Neuronal stem cell (in vitro differentiated cells): ENCODE results near the gene TMEM82.

Source experiments
- DNase-seq: peaks from one replicate; pipeline ENCODE4 v3.0.0-alpha.2; 2013; ENCODE audit warnings: low spot score
- H2AFZ ChIP-seq: one replicate; pipeline ENCODE4 v1.6.1; 2013; ENCODE audit warnings: mild to moderate bottlenecking, low read length, inconsistent platforms
- H2AK5ac ChIP-seq: 2 replicates; pipeline ENCODE4 v1.6.1; 2013; ENCODE audit warnings: low read depth, mild to moderate bottlenecking, inconsistent platforms, low read length, moderate library complexity, mixed read lengths
- H2BK120ac ChIP-seq: 2 replicates; pipeline ENCODE4 v1.6.1; 2013; ENCODE audit warnings: low read depth, mild to moderate bottlenecking, inconsistent platforms, low read length, moderate library complexity, mixed read lengths
- H2BK12ac ChIP-seq: one replicate; pipeline ENCODE4 v1.6.1; 2013; ENCODE audit warnings: low read length, inconsistent platforms
- H2BK15ac ChIP-seq: 2 replicates; pipeline ENCODE4 v1.6.1; 2013; ENCODE audit warnings: mild to moderate bottlenecking, low read length, inconsistent platforms, mixed read lengths
- H2BK5ac ChIP-seq: one replicate; pipeline ENCODE4 v1.6.1; 2013; ENCODE audit warnings: inconsistent platforms, mild to moderate bottlenecking, low read length, moderate library complexity
- H3K14ac ChIP-seq: one replicate; pipeline ENCODE4 v1.6.1; 2013; ENCODE audit warnings: low read length, inconsistent platforms
- H3K18ac ChIP-seq: 2 replicates; pipeline ENCODE4 v1.6.1; 2013; ENCODE audit warnings: low read length, inconsistent platforms
- H3K23ac ChIP-seq: 2 replicates; pipeline ENCODE4 v1.6.1; 2013; ENCODE audit warnings: low read depth, mild to moderate bottlenecking, mixed read lengths, low read length, inconsistent platforms; ENCODE audit not compliant: poor library complexity
- H3K27ac ChIP-seq: replicated peaks from 3 replicates; pipeline ENCODE4 v1.5.1; 2013; ENCODE audit warnings: low read length, inconsistent platforms
- H3K27me3 ChIP-seq, 3 experiments: 2 replicates each; pipeline ENCODE4 v1.6.1; 2013; ENCODE audit warnings: low read length in 3 of 3, mild to moderate bottlenecking in 2 of 3, inconsistent platforms in 1 of 3, low read depth in 1 of 3, mixed read lengths in 1 of 3, moderate library complexity in 1 of 3; ENCODE audit not compliant: control insufficient read depth in 3 of 3, insufficient read depth in 3 of 3
- H3K36me3 ChIP-seq, 2 donors: replicated peaks in 1 of 2; 2 replicates each; pipeline ENCODE4 v1.6.1; 2013; ENCODE audit warnings: low read length in 2 of 2; ENCODE audit not compliant: control insufficient read depth in 2 of 2, insufficient read depth in 2 of 2
- H3K4ac ChIP-seq: 2 replicates; pipeline ENCODE4 v1.6.1; 2013; ENCODE audit warnings: inconsistent platforms, mild to moderate bottlenecking, low read length, moderate library complexity
- H3K4me1 ChIP-seq, 2 donors: 1 replicate in 1 of 2; 2 replicates in 1 of 2; pipeline ENCODE4 v1.6.1; 2013; ENCODE audit warnings: low read length in 2 of 2, low read depth in 1 of 2; ENCODE audit not compliant: control insufficient read depth in 2 of 2, insufficient read depth in 1 of 2
- H3K4me2 ChIP-seq: one replicate; pipeline ENCODE4 v1.6.1; 2013; ENCODE audit warnings: mild to moderate bottlenecking, low read length, inconsistent platforms; ENCODE audit not compliant: insufficient read depth, poor library complexity, severe bottlenecking
- H3K4me3 ChIP-seq, 2 donors: 2 replicates each; pipeline ENCODE4 v1.5.1; 2013; ENCODE audit warnings: low read length in 2 of 2, mild to moderate bottlenecking in 2 of 2, inconsistent platforms in 1 of 2, moderate library complexity in 1 of 2
- H3K79me1 ChIP-seq: one replicate; pipeline ENCODE4 v1.6.1; 2013; ENCODE audit warnings: low read depth, mild to moderate bottlenecking, inconsistent platforms, low read length, moderate library complexity
- H3K9ac ChIP-seq: one replicate; pipeline ENCODE4 v1.6.1; 2013; ENCODE audit warnings: mild to moderate bottlenecking, low read depth, low read length, inconsistent platforms; ENCODE audit not compliant: poor library complexity
- H3K9me3 ChIP-seq, 2 donors: replicated peaks in 1 of 2; 2 replicates each; pipeline versions ENCODE3 to v1.6.1; 2013; ENCODE audit warnings: low read length in 2 of 2, mild to moderate bottlenecking in 2 of 2, inconsistent platforms in 1 of 2, low read depth in 1 of 2, mixed read lengths in 1 of 2, moderate library complexity in 1 of 2; ENCODE audit not compliant: control insufficient read depth in 2 of 2, insufficient read depth in 1 of 2
- H4K8ac ChIP-seq: one replicate; pipeline ENCODE4 v1.6.1; 2013; ENCODE audit warnings: low read depth, mild to moderate bottlenecking, inconsistent platforms, low read length, moderate library complexity
- H4K91ac ChIP-seq: one replicate; pipeline ENCODE4 v1.6.1; 2013; ENCODE audit warnings: low read length, low read depth, mild to moderate bottlenecking, inconsistent platforms; ENCODE audit not compliant: poor library complexity
- WGBS, 2 donors: extraction: QIAGEN DNeasy Blood & Tissue Kit; methylation state at CpG; one replicate each; pipeline ENCODE4 v1.1.7; 2013; ENCODE audit warnings: missing lambda C conversion rate in 2 of 2, mixed read lengths in 1 of 2; ENCODE audit not compliant: insufficient read length in 2 of 2, insufficient replicate concordance in 1 of 2; ENCODE audit errors: extremely low coverage in 2 of 2; 5-methylcytosine and 5-hydroxymethylcytosine counted together

The TMEM82 gene

DNA sequence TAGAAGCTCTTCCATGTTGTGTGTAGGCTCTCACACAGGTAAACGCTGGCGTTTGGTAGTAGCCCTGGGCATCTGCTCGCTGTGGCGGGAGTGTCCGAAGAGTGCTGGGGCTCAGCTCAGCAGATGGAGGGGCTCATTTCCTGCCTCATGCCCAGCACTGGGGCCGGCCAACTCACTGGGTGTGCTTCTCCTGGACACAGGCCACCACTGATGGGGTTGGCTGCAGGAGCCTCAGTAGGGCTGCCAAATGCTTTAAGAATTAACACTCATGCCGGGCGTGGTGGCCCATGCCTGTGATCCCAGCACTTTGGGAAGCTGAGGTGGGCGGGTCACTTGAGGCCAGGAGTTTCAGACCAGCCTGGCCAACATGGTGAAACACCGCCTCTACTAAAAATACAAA lies 44.3 kb downstream of the TMEM82 start:
- H3K4me3 ChIP-seq, result no peak overlapping the region
- no peak overlapping the region for H2BK5ac ChIP-seq
- no peaks in the 10 kb centered on the region for H3K9me3 ChIP-seq
- H3K14ac ChIP-seq, result peak overlapping the region; percentile 21
- H3K4ac ChIP-seq, result no peak overlapping the region
- no peak overlapping the region for H2AFZ ChIP-seq
- no peak overlapping the region for H4K8ac ChIP-seq
- no peak overlapping the region for H2AK5ac ChIP-seq
- no peak overlapping the region for H2BK15ac ChIP-seq
- H4K91ac ChIP-seq, result no peak overlapping the region
- H3K4me2 ChIP-seq, result no peak overlapping the region
- peaks cover 0 to 4% of the 10 kb centered on the region in 2 donors for H3K4me1 ChIP-seq
- WGBS, 2 donors, result no CpG with 5 or more reads among the region's 10 CpGs
- peak overlapping the region; percentile 28 for H3K18ac ChIP-seq
- H3K27me3 ChIP-seq, result no peaks in the 10 kb centered on the region
- peaks cover 8 to 16% of the 10 kb centered on the region in 2 donors for H3K36me3 ChIP-seq
- H2BK120ac ChIP-seq, result no peak overlapping the region
- H3K9ac ChIP-seq, result no peak overlapping the region
- H3K27ac ChIP-seq, result no peak overlapping the region
- no peak for DNase-seq
- H2BK12ac ChIP-seq, result no peak overlapping the region
- no peaks in the 10 kb centered on the region for H3K79me1 ChIP-seq
- H3K23ac ChIP-seq, result peak overlapping the region; percentile 85

DNA sequence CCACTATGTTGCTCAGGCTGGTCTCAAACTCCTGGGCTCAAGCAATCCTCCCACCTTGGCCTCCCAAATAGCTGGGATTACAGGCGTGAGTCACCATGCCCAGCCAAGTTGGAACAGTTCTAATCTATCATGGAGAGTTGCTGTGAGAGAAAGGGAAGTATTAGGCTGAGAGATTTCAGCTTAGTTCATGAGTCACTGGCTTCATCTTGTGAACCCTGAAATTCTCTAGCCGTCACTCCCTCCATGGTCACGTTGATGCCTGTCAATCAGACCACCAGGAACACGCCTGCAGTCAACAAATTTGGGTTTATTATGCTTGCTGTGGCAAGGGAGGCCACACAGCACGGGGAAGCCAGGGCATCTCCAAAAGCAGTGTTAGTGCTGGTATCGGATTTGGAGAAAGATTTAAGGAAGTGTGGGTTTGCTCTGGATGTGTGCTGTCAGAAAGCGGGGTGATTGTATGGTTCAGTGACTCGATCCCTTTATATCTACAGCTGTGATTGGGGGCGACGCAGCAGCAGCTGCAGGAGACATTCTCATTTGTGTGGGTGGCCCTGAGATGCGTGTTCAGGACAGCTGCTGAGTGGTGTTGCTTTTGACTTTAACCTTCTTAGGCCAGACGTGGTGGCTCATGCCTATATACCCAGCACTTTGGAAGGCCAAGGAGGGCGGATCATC lies 46.5 kb downstream of the TMEM82 start:
- no peaks in the 10 kb centered on the region for H3K79me1 ChIP-seq
- H3K36me3 ChIP-seq, result peaks cover 6 to 12% of the 10 kb centered on the region in 2 donors

DNA sequence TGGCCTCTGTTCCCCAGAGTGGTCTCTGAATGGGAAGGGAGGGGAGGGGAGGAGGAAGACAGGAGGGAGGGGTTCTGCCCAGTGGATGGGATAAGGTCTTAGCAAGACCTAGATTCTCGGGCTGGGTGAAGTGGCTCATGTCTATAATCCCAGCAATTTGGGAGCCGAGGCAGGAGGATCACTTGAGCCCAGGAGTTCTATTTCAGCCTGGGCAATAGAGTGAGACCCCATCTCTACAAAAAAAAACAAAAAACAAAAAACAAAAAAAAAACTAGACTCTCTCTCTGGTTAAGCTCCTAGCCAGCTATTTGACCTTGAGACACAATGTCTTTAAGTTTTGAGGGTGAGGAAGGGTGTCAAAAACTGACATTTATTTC lies 53.8 kb downstream of the TMEM82 start:
- no peak overlapping the region for H2AK5ac ChIP-seq
- no peak overlapping the region for H2BK5ac ChIP-seq
- no peak overlapping the region for H2BK120ac ChIP-seq
- no peak overlapping the region for H4K8ac ChIP-seq
- no peaks in the 10 kb centered on the region for H3K9me3 ChIP-seq
- no CpG with 5 or more reads among the region's 2 CpGs for WGBS, 2 donors
- no peak overlapping the region for H2BK12ac ChIP-seq
- no peak overlapping the region for H3K4ac ChIP-seq
- H3K14ac ChIP-seq, result no peak overlapping the region
- no peak overlapping the region for H3K9ac ChIP-seq
- no peak overlapping the region for H3K27ac ChIP-seq
- no peaks in the 10 kb centered on the region for H3K27me3 ChIP-seq
- H3K4me3 ChIP-seq, result no peak overlapping the region
- DNase-seq, result no peak
- H3K18ac ChIP-seq, result no peak overlapping the region
- no peaks in the 10 kb centered on the region for H3K36me3 ChIP-seq
- no peak overlapping the region for H2BK15ac ChIP-seq
- H3K4me1 ChIP-seq, result peaks cover 8 to 14% of the 10 kb centered on the region in 2 donors
- no peak overlapping the region for H4K91ac ChIP-seq
- no peaks in the 10 kb centered on the region for H3K79me1 ChIP-seq
- no peak overlapping the region for H3K23ac ChIP-seq
- no peak overlapping the region for H3K4me2 ChIP-seq
- H2AFZ ChIP-seq, result no peak overlapping the region

More for the DNA sequence above, 46.5 kb downstream of the TMEM82 start:
- DNase-seq, result no peak
- no peak overlapping the region for H4K8ac ChIP-seq
- no peak overlapping the region for H3K4me3 ChIP-seq
- no peak overlapping the region for H3K9ac ChIP-seq
- peak overlapping the region; percentile 26 for H2AK5ac ChIP-seq
- H3K23ac ChIP-seq, result no peak overlapping the region
- H2BK15ac ChIP-seq, result no peak overlapping the region
- H3K27me3 ChIP-seq, result no peaks in the 10 kb centered on the region
- H2AFZ ChIP-seq, result no peak overlapping the region
- no CpG with 5 or more reads among the region's 13 CpGs for WGBS, 2 donors
- no peak overlapping the region for H2BK120ac ChIP-seq
- H2BK12ac ChIP-seq, result no peak overlapping the region
- no peak overlapping the region for H4K91ac ChIP-seq
- no peak overlapping the region for H3K4ac ChIP-seq
- H3K4me2 ChIP-seq, result no peak overlapping the region
- H3K4me1 ChIP-seq, result peaks cover 0 to 4% of the 10 kb centered on the region in 2 donors
- H3K14ac ChIP-seq, result no peak overlapping the region
- no peak overlapping the region for H2BK5ac ChIP-seq
- H3K18ac ChIP-seq, result peak overlapping the region; percentile 27
- H3K9me3 ChIP-seq, result no peaks in the 10 kb centered on the region
- no peak overlapping the region for H3K27ac ChIP-seq
